Type B pancreatic cell (in vitro differentiated cells): ENCODE data around the gene HNF1B. TPM values are rescaled to one million over a fixed set of nuclear protein-coding genes. Genes with fewer than 3 reads are reported as not detected.
A peak's percentile ranks its signal among the peaks of the same experiment; 100 is the strongest.

Experiments used
- DNase-seq: peaks from one replicate; pipeline ENCODE4 v3.0.0; 2021; ENCODE audit warnings: mixed read lengths; ENCODE audit not compliant: unreplicated experiment; ENCODE audit errors: extremely low spot score
- H3K27ac Mint-ChIP-seq: 2 replicates; pipeline ENCODE4 v1.8.0; 2021; ENCODE audit warnings: mild to moderate bottlenecking, mixed read lengths
- H3K27me3 Mint-ChIP-seq: 2 replicates; pipeline ENCODE4 v1.8.0; 2021; ENCODE audit warnings: mixed read lengths
- H3K36me3 Mint-ChIP-seq: 2 replicates; pipeline ENCODE4 v1.8.0; 2021; ENCODE audit warnings: mixed read lengths
- H3K4me1 Mint-ChIP-seq: one replicate; pipeline ENCODE4 v1.8.0; 2021; ENCODE audit warnings: mixed read lengths; ENCODE audit not compliant: unreplicated experiment
- H3K4me3 Mint-ChIP-seq: 2 replicates; pipeline ENCODE4 v1.8.0; 2021; ENCODE audit warnings: mild to moderate bottlenecking, mixed read lengths
- H3K9me3 Mint-ChIP-seq: 2 replicates; pipeline ENCODE4 v1.8.0; 2021; ENCODE audit warnings: mixed read lengths
- CTCF ChIP-seq: fragments of 200-600 bp; sonication (generic); conservative IDR thresholded peaks from 2 replicates; pipeline ENCODE4 v1.5.0; 2021; ENCODE audit warnings: antibody characterized with exemption, mild to moderate bottlenecking
- total RNA-seq: library from RNA; stranded (reverse); gene quantifications from 2 replicates; pipeline ENCODE4 v1.2.1, GENCODE V29; 2021; ENCODE audit warnings: low replicate concordance

HNF1B gene
- total RNA-seq, 1 donor from 2014 or later: 19.0 TPM

GRCh38 chr17:37779554-37779953 lies 34.7 kb upstream of the HNF1B start:
- Mint-ChIP-seq H3K27me3 (peaks cover 22% of the 10 kb centered on the region), H3K27ac (no peak overlapping the region), H3K9me3 (no peaks in the 10 kb centered on the region), H3K36me3 (no peaks in the 10 kb centered on the region), H3K4me1 (no peaks in the 10 kb centered on the region), H3K4me3 (no peak overlapping the region)
- no peak for TF ChIP-seq CTCF
- DNase-seq: no peak

GRCh38 chr17:37774504-37774903 lies 29.6 kb upstream of the HNF1B start:
- Mint-ChIP-seq H3K36me3 (no peaks in the 10 kb centered on the region), H3K4me3 (no peak overlapping the region), H3K27me3 (peaks cover 10% of the 10 kb centered on the region), H3K27ac (no peak overlapping the region), H3K4me1 (no peaks in the 10 kb centered on the region), H3K9me3 (no peaks in the 10 kb centered on the region)
- DNase-seq: no peak
- no peak for TF ChIP-seq CTCF

- Mint-ChIP-seq H3K27me3 (peaks cover 10% of the 10 kb centered on the region), H3K4me3 (no peak overlapping the region), H3K4me1 (no peaks in the 10 kb centered on the region), H3K27ac (no peak overlapping the region), H3K9me3 (no peaks in the 10 kb centered on the region), H3K36me3 (no peaks in the 10 kb centered on the region)
- TF ChIP-seq CTCF: no peak
- DNase-seq: no peak
Measured at GRCh38 chr17:37772982-37773381, 28.1 kb upstream of the HNF1B start.

- Mint-ChIP-seq H3K27me3 (peaks cover 15% of the 10 kb centered on the region), H3K4me3 (no peak overlapping the region), H3K4me1 (no peaks in the 10 kb centered on the region), H3K9me3 (peaks cover 5% of the 10 kb centered on the region), H3K27ac (no peak overlapping the region), H3K36me3 (no peaks in the 10 kb centered on the region)
- no peak for DNase-seq
- TF ChIP-seq CTCF: peak; percentile 77
Measured at GRCh38 chr17:37770631-37771518, 26.0 kb upstream of the HNF1B start.

GRCh38 chr17:37769050-37769449 lies 24.2 kb upstream of the HNF1B start:
- no peaks in the 10 kb centered on the region for H3K36me3 Mint-ChIP-seq
- no peak for DNase-seq
- peaks cover 5% of the 10 kb centered on the region for H3K9me3 Mint-ChIP-seq
- peaks cover 14% of the 10 kb centered on the region for H3K27me3 Mint-ChIP-seq
- H3K4me1 Mint-ChIP-seq: no peaks in the 10 kb centered on the region
- H3K4me3 Mint-ChIP-seq: no peak overlapping the region
- H3K27ac Mint-ChIP-seq: no peak overlapping the region
- TF ChIP-seq CTCF: no peak
